HEK293T (cell line): ENCODE results near the gene TEDC2.

Source experiments
- CTCF ChIA-PET: fragments of 350-600 bp; formaldehyde crosslinking; extraction: SDS; loops from one replicate; lab custom pipeline; 2021; ENCODE audit warnings: antibody characterized with exemption, inconsistent platforms; lab: Yijun Ruan, JAX
- POLR2A ChIA-PET: fragments of 350-600 bp; formaldehyde crosslinking; extraction: SDS; loops from one replicate; lab custom pipeline; 2020; ENCODE audit warnings: antibody characterized with exemption, inconsistent platforms; lab: Yijun Ruan, JAX
- DNase-seq: peaks from one replicate; pipeline ENCODE4 v3.0.0; 2012; ENCODE audit warnings: mixed read lengths; ENCODE audit errors: extremely low spot score
- ARNT ChIP-seq: fragments of 450-650 bp; IDR thresholded peaks from 2 replicates; pipeline ENCODE4 v1.6.1; 2017; ENCODE audit warnings: mild to moderate bottlenecking
- BHLHE40 ChIP-seq: fragments of 450-650 bp; IDR thresholded peaks from 2 replicates; pipeline ENCODE4 v1.6.1; 2016; ENCODE audit warnings: mild to moderate bottlenecking, moderate library complexity, borderline replicate concordance
- CTBP1 ChIP-seq: fragments of 450-650 bp; IDR thresholded peaks from 2 replicates; pipeline ENCODE4 v1.6.1; 2016; ENCODE audit warnings: borderline replicate concordance
- ELF4 ChIP-seq: fragments of 450-650 bp; IDR thresholded peaks from 2 replicates; pipeline ENCODE4 v1.6.1; 2017; ENCODE audit warnings: antibody characterized with exemption
- FOXA1 ChIP-seq: fragments of 450-650 bp; IDR thresholded peaks from 2 replicates; pipeline ENCODE4 v1.6.1; 2016; ENCODE audit warnings: mild to moderate bottlenecking
- FOXK2 ChIP-seq: fragments of 450-650 bp; IDR thresholded peaks from 2 replicates; pipeline ENCODE4 v1.6.1; 2016; ENCODE audit warnings: mild to moderate bottlenecking
- FOXM1 ChIP-seq: fragments of 450-650 bp; IDR thresholded peaks from 2 replicates; pipeline ENCODE4 v1.6.1; 2017; ENCODE audit warnings: mild to moderate bottlenecking, borderline replicate concordance
- HDGF ChIP-seq: fragments of 450-650 bp; IDR thresholded peaks from 2 replicates; pipeline ENCODE4 v1.6.1; 2017; ENCODE audit warnings: antibody characterized with exemption, borderline replicate concordance
- L3MBTL2 ChIP-seq: fragments of 450-650 bp; conservative IDR thresholded peaks from 2 replicates; pipeline ENCODE4 v1.6.1; 2016; ENCODE audit warnings: mild to moderate bottlenecking
- LEF1 ChIP-seq: fragments of 450-650 bp; IDR thresholded peaks from 2 replicates; pipeline ENCODE4 v1.6.1; 2017; ENCODE audit warnings: mild to moderate bottlenecking, borderline replicate concordance
- NFRKB ChIP-seq: fragments of 450-650 bp; IDR thresholded peaks from 2 replicates; pipeline ENCODE4 v1.6.1; 2016; ENCODE audit warnings: mild to moderate bottlenecking, moderate library complexity
- SP1 ChIP-seq: fragments of 450-650 bp; IDR thresholded peaks from 2 replicates; pipeline ENCODE4 v1.6.1; 2017
- SUZ12 ChIP-seq: fragments of 450-650 bp; IDR thresholded peaks from 2 replicates; pipeline ENCODE4 v1.6.1; 2016; ENCODE audit warnings: mild to moderate bottlenecking
- TARDBP ChIP-seq: fragments of 450-650 bp; IDR thresholded peaks from 2 replicates; pipeline ENCODE4 v1.6.1; 2016
- ZNF384 ChIP-seq: fragments of 450-650 bp; IDR thresholded peaks from 2 replicates; pipeline ENCODE4 v1.6.1; 2016
- TF ChIP-seq, protein P1 (sequence below): fragments of 450-650 bp; IDR thresholded peaks from 2 replicates; pipeline ENCODE4 v1.6.1; 2016

TEDC2 gene

GRCh38 chr16:2470234-2470601, 10.3 kb downstream of the TEDC2 start:
- ChIA-PET CTCF (interaction anchor here (0.5 kb wide), 1 partner anchor 163 kb away, joined by 3 read pairs; no protein-coding TSS in a partner anchor), POLR2A (interaction anchor here (1.6 to 4.6 kb wide), 3 partner anchors 12 to 133 kb away, joined by 3 to 70 read pairs (median 3); partner anchors contain the start of gene TEDC2)
- no peak for DNase-seq
- TF ChIP-seq SP1 (no peak), NFRKB (no peak), BHLHE40 (no peak), TARDBP (no peak), L3MBTL2 (no peak)

GRCh38 chr16:2470603-2471015, 10.7 kb downstream of the TEDC2 start:
- ChIA-PET CTCF (interaction anchor here (0.5 kb wide), 1 partner anchor 163 kb away, joined by 3 read pairs; no protein-coding TSS in a partner anchor), POLR2A (interaction anchor here (0.7 to 4.6 kb wide), 5 partner anchors 10 to 315 kb away, joined by 3 to 70 read pairs (median 3); partner anchors contain the start of genes TEDC2 and TRAF7)
- TF ChIP-seq BHLHE40: no peak
- no peak for TF ChIP-seq ARNT
- no peak for TF ChIP-seq SP1
- no peak for TF ChIP-seq NFRKB
- TF ChIP-seq FOXA1: no peak
- no peak for TF ChIP-seq HDGF
- no peak for DNase-seq

DNA sequence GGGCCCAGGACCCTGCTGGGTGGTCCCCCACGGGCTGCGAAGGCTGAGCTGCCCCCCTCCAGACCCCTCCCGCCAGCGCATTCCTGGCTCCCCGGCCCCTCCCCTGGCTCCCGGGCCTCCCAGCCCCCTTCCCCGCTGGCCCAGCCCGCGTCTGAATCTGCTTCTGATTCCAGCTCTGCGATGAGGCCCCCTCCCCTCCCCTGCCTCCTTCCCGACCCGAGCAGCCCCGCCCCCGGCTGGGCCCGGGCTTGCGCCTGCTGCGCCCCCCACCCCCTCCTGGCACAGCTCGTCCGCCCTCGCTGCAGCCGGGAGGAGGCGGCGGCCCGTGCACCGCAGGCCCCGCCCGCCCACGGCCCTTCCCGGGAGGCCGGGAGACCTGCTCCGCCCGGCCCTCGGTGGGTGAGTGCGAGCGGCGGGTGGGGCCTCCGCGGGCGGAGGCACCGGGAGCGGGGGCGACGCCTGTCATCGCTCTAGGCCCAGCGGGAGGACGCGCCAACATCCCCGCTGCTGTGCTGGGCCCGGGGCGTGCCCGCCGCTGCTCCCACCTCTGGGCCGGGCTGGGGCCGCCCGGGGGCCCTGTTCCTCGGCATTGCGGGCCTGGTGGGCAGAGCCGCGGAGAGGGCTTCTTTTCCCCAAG, 11.2 kb downstream of the TEDC2 start, which contains the start of gene NTN3:
TSS of gene NTN3 (plus strand) at position 282 of the 637 bp plus-strand sequence. CDS start 405 bp downstream, outside the sequence.
- TF ChIP-seq SUZ12 (no peak), HDGF (no peak), FOXK2 (no peak), ARNT (no peak), SP1 (no peak), ZNF384 (no peak), FOXM1 (no peak)
- ChIA-PET POLR2A (interaction anchor here (0.7 to 4.6 kb wide), 4 partner anchors 10 to 316 kb away, joined by 3 to 70 read pairs (median 3); partner anchors contain the start of genes TEDC2 and TRAF7), CTCF (no interaction called here)
- peak; percentile 38 for DNase-seq

DNA sequence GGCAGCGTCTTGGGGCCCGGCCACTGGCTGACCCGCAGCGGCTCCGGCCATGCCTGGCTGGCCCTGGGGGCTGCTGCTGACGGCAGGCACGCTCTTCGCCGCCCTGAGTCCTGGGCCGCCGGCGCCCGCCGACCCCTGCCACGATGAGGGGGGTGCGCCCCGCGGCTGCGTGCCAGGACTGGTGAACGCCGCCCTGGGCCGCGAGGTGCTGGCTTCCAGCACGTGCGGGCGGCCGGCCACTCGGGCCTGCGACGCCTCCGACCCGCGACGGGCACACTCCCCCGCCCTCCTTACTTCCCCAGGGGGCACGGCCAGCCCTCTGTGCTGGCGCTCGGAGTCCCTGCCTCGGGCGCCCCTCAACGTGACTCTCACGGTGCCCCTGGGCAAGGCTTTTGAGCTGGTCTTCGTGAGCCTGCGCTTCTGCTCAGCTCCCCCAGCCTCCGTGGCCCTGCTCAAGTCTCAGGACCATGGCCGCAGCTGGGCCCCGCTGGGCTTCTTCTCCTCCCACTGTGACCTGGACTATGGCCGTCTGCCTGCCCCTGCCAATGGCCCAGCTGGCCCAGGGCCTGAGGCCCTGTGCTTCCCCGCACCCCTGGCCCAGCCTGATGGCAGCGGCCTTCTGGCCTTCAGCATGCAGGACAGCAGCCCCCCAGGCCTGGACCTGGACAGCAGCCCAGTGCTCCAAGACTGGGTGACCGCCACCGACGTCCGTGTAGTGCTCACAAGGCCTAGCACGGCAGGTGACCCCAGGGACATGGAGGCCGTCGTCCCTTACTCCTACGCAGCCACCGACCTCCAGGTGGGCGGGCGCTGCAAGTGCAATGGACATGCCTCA, 12.0 kb downstream of the TEDC2 start:
- TF ChIP-seq FOXK2: no peak
- no peak for TF ChIP-seq CTBP1
- no peak for TF ChIP-seq NFRKB
- TF ChIP-seq BHLHE40: no peak
- no peak for TF ChIP-seq L3MBTL2
- no peak for TF ChIP-seq ELF4
- TF ChIP-seq TARDBP: no peak
- TF ChIP-seq SUZ12: no peak
- TF ChIP-seq SP1: no peak
- no peak for TF ChIP-seq LEF1
- no peak for TF ChIP-seq ZNF384
- TF ChIP-seq FOXA1: no peak
- CTCF ChIA-PET: no interaction called here
- POLR2A ChIA-PET: interaction anchor here (1.0 to 4.6 kb wide), 2 partner anchors 9 to 14 kb away, joined by 3 to 70 read pairs; partner anchors contain the start of gene TEDC2
- no peak for DNase-seq

- POLR2A ChIA-PET: interaction anchor here (1.0 to 4.6 kb wide), 2 partner anchors 9 to 14 kb away, joined by 3 to 70 read pairs; partner anchors contain the start of gene TEDC2
- no peak for DNase-seq
- CTCF ChIA-PET: no interaction called here
- TF ChIP-seq ZNF384 (no peak), FOXA1 (no peak), CTBP1 (no peak), SP1 (no peak), LEF1 (no peak)
- TF ChIP-seq, protein P1, sequence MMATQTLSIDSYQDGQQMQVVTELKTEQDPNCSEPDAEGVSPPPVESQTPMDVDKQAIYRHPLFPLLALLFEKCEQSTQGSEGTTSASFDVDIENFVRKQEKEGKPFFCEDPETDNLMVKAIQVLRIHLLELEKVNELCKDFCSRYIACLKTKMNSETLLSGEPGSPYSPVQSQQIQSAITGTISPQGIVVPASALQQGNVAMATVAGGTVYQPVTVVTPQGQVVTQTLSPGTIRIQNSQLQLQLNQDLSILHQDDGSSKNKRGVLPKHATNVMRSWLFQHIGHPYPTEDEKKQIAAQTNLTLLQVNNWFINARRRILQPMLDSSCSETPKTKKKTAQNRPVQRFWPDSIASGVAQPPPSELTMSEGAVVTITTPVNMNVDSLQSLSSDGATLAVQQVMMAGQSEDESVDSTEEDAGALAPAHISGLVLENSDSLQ: no peak
Measured at GRCh38 chr16:2472488-2472864, 12.6 kb downstream of the TEDC2 start.

- DNase-seq: no peak
- TF ChIP-seq SUZ12 (no peak), L3MBTL2 (no peak), CTBP1 (no peak), ZNF384 (no peak), HDGF (no peak), ARNT (no peak), LEF1 (no peak), TARDBP (no peak), BHLHE40 (no peak), ELF4 (no peak)
- TF ChIP-seq, protein P1: no peak
- ChIA-PET CTCF (no interaction called here), POLR2A (interaction anchor here (1.0 kb wide), 1 partner anchor 10 kb away, joined by 3 read pairs; no protein-coding TSS in a partner anchor)
Measured at GRCh38 chr16:2472885-2473445, 13.1 kb downstream of the TEDC2 start.
